HG02678 (cell line): ENCODE measurements around the gene DNAJB2.
"Not testable (repeated sequence)": the region's sequence is repeated elsewhere in the genome, so short reads cannot be mapped to it uniquely, and the experiment has no call there.

ENCODE experiments used
- ATAC-seq: cut with Tn5 transposase; IDR thresholded peaks from one replicate; pipeline ENCODE4 v1.9.1; 2021; ENCODE audit warnings: mild to moderate bottlenecking, moderate library complexity; ENCODE audit not compliant: unreplicated experiment

The DNAJB2 gene

GRCh38 chr2:219298759-219299371 lies 19.7 kb downstream of the DNAJB2 start:
- ATAC-seq, result peak; percentile 51

DNA sequence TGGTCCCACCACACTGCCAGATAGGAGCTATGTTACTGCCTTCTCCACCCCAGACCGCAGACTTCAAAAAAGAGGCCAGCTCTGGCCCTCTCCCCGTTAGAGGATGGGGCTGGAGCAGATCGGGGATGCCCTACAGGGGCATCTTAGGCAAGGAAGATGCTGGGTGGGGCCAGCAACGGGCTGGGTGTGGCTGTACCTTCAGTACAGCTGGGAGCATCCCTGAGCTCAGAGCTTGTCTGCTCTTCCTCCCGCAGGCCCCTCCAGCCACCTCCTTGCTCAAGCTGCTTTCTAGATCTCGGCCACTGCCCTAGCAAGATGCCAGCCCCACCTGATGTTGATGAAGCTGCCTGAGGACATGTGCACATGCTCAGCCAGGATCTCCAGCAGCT lies 20.2 kb downstream of the DNAJB2 start:
- ATAC-seq, result no peak

DNA sequence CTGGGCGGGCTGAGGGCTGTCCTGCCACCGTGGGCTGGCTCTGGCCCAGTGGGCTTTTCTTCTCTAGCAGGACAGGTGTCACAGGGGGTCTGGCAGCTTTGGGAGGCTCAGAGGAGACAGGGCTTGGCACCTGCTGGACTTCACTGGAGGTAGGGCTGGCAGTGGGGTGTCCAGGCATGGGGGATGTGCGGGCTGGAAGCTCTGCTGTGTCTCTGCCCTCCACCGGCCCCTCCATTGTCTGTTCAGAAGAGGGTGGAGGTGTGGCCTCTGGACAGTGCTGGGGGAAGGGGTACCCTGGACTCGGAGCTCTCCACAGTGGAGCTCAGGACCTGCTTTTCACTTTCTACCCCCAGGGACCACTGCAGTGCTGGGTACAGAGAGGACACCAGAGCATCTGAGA lies 20.9 kb downstream of the DNAJB2 start:
- no peak for ATAC-seq

- ATAC-seq, result no peak
Measured at GRCh38 chr2:219302412-219302968, 23.3 kb downstream of the DNAJB2 start.

- no peak for ATAC-seq
Measured at GRCh38 chr2:219304223-219304622, 25.1 kb downstream of the DNAJB2 start.

GRCh38 chr2:219306047-219306446 lies 26.9 kb downstream of the DNAJB2 start:
- no peak for ATAC-seq

DNA sequence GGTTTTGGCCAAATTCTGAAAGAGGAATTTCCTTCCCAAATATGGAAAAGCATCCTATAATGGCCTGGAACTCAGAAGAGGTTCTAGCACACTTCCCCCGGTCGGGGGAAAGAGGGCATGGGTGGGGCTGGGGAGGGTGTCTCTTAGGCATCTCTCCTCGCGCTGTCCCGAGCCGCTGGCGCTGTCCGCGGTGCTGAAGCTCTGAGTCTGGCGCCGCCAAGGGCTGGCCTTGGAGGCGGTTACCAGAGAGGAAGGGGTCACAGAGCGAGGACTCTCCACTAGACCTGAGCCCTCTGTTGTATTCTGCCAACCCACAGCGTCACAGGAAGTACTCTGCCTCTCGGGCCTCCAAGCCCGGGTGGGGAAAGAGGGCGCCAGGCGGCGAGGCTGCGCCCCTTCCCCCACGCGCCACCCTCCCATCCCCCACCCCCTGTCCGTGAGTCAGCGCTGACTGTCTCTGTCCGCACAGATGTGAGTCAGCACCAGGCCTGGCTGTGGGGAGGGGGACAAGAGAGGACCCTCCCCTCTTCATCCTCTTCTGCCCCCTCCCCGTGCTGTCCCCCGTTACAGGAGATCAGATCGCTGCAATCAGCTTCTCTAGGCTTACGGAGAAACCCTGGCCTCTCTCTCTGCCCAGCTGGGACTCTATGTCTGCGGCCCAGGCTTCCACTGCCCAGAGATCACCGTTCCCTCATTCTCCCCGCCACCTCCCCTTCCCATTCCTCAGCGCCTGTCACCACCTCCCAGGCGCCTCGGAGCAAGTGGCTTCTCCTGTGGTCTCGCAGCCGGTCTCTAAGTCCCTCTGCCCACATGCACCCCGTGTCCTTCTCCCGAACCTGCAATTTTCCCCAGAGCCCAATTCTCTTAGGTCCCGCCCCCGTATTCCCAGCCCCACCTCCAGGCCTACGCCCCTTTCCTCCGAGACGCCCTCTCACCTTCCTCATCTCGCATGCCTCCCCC lies 29.3 kb downstream of the DNAJB2 start:
- ATAC-seq, result no peak

DNA sequence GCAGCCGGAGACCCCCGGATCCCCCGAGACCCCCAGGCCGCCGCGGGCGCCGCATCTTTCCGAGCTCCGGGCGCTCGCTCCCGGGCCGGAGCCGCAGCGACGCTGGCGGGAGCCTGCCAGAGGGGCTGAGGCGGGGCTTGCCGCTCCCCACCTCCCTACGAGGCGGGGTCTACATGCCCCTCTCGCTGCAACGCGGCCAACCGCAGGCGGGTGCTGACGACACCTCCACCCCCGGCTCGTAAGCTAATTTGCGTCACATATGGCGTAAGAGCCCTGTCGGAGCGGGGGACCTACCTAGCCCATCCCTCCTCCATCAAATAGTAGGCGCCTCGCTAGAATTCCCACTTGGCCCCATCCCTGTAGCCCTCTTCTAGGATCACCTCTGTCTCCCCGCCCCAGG lies 30.1 kb downstream of the DNAJB2 start, which contains the start of gene PTPRN:
Gene PTPRN (minus strand): TSS at position 124 of the 400 bp plus-strand sequence. CDS start 69 bp downstream, at position 55.
- no peak for ATAC-seq

- not testable (repeated sequence) for ATAC-seq
Measured at GRCh38 chr2:219312683-219313263, 33.6 kb downstream of the DNAJB2 start.

DNA sequence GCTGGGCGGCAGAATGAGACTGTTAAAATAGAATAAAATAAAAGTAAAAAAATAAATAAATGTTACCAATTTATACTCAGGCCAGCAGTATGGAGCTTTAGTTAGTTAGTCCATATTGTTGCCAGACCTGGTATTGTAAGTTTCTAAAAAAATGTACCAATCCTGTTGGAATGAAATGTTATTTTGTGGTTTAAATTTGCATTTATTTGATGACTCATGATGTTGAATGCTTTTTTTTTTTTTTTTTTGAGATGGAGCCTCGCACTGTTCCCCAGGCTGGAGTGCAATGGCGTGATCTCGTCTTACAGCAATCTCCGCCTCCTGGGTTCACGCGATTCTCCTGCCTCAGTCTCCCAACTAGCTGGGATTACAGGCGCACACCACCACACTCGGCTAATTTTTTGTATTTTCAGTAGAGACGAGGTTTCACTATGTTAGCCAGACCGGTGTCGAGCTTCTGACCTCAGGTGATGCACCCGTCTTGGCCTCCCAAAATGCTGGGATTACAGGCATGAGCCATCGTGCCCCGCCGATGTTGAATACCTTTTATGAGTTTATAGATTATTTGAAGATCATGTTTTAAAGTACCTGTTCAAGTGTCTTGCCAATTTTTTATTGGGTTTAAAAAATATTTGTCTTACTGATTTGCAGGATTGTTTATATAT lies 35.8 kb downstream of the DNAJB2 start:
- ATAC-seq, result no peak

- ATAC-seq, result no peak
Measured at GRCh38 chr2:219323434-219323833, 44.3 kb downstream of the DNAJB2 start.

GRCh38 chr2:219325136-219325535 lies 46.0 kb downstream of the DNAJB2 start:
- no peak for ATAC-seq

GRCh38 chr2:219325657-219326315 lies 46.6 kb downstream of the DNAJB2 start:
- ATAC-seq, result no peak

DNA sequence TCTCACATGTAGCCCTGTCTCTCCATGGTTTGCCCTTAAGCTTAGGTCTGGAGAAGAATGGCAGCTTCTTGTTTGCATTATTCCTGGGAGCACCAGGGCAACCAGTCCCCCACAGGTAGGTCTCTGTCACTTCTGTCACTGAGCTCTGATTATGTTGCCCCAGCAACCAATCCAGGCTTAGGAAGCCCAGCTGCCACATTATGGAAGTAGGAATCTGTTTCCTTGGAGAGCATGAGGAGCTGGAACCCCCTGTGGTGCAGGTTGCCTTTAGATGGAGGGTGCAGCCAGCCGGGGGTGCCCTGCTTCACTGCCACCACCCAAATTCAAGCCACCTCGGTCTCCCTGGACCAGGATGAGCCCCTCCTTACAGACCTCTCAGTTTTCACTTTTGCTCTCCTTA lies 48.6 kb downstream of the DNAJB2 start:
- no peak for ATAC-seq

GRCh38 chr2:219331560-219332213 lies 52.5 kb downstream of the DNAJB2 start:
- no peak for ATAC-seq

DNA sequence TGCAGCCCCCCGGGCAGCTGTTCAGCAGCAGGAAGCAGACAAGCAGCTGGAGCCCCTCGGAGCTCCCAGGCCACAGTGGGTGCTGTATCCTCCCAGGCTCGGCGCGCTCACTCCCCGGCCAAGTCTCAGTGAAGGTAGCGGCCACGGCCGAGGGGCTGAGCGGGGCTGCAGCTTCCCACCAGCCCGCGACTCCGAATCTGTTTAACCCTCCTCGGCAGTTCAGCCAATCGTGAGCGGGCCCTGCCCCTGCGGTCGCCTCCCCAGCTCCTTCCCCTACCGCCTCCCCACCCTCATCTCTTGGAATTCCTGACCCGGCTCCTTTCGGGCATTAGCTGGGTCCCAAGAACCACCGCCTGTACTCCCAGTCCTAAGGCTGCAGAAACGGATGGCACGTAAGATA lies 53.4 kb downstream of the DNAJB2 start, which contains the start of gene RESP18:
Gene RESP18 (minus strand): TSS at position 203 of the 400 bp plus-strand sequence.
- ATAC-seq, result no peak

- no peak for ATAC-seq
Measured at GRCh38 chr2:219334076-219334475, 54.9 kb downstream of the DNAJB2 start.

DNA sequence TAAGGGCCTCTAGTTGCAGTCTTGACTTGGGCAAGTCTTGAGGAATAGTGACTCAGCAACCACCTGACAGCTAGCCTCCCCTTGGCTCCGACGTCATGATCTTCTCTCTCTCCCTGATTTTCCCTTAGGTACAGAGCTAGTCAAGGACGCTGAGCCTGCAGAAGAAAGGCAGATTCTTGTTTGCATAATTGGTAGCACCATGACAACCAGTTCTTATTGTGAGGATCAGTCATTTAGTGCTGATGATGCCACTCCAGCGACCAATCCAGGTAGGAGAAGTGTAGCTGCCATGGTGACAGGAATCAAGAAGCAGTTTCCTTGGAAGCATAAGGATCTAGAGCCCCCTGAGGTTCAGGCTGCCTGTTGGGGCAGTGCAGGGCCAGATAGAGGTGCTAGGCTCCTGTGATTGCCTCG lies 56.2 kb downstream of the DNAJB2 start:
- no peak for ATAC-seq
